ENCODE data around the gene HSPB8. TPM values are rescaled to one million over a fixed set of nuclear protein-coding genes. Genes with fewer than 3 reads are reported as not detected.

The HSPB8 gene
- polyA plus RNA-seq, 2 of the 4 experiments (the other 2 are of a cell fraction), result 7.8 to 9.6 TPM

DNA sequence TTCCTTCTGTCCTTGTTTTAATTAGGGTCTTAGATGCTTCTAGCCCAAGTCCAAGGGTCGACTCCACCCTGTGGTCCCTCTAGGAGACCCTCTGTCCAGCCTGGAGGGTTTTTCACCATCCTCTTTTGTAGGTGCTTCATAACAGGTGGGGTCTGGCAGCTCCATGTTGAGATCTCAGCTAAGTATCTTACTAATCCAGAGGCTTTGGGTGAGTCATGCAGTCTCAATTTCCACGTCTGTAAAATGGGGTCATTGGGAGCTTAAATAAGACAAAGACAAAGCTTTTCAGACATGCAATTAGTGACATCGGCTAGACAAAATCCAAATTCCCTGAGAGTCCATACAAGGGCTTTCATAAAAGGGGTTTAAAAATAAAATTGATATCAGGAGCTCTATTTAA lies 3.2 kb downstream of the HSPB8 start:
- no peak for FAIRE-seq
- Histone ChIP-seq H3K4me1 (peaks cover 38% of the 10 kb centered on the region), H3K4me2 (no peak overlapping the region), H3K9me3 (no peaks in the 10 kb centered on the region), H3K4me3 (no peak overlapping the region), H3K27ac (no peak overlapping the region)
- ATAC-seq, result no peak
- ChIA-PET CTCF (interaction anchor here (1.2 kb wide), 1 partner anchor 16 kb away, joined by 3 read pairs; no protein-coding TSS in a partner anchor), POLR2A (no interaction called here)
- no peak for DNase-seq (ENCODE audit: low read depth in 1 of 2, low spot score in 1 of 2)
- TF ChIP-seq RCOR1 (IDR thresholded peaks at IDR 0.05; ENCODE audit: low read depth, low read length) (no peak), PHF8 (IDR thresholded peaks at IDR 0.05; ENCODE audit: borderline replicate concordance, low read depth) (no peak), FOSL2 (IDR thresholded peaks at IDR 0.05) (no peak), FOSL2 (CRISPR knock-in tag; IDR thresholded peaks at IDR 0.05) (peak; percentile 57)
- WGBS (ENCODE audit: missing lambda C conversion rate), result 73% methylated on average over 3 of the region's 3 CpGs

DNA sequence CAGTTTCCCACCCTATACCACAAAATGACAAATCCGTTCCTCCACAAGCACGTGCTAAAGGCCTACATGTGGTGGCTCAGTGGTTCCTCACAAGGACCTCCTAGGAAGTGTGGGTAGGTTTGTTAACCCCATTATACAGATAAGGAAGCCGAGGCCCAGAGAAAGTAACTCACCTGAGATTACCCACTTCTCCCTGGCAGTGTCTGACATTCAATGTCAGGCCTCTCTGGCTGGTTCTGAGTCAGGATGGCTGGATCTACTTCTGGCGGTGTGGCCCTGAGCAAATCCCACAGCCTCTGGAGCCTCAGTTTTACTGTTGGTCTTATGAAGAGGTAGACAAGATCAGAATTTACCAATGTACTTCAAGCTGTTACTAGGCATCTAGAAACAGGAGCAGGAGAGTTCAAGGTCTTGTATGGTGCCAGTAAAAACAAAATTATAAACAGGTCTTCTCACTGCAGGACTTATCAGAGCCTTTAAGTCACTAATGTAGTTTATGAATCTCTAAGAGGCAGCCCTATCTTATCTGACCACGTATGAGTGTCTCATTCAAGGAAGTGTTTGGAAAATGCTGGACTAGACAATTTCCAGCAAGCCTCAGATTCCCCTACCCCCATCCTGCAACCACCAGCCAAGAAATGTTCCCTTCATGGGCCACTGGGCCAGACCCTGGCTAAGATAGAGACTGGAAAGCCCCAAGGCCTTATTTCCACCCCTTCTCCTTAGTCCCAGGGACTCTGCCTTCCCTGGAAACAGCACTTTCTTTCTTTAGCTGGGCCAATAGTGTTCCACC lies 4.2 kb downstream of the HSPB8 start:
- 81% methylated on average over 5 of the region's 5 CpGs for WGBS (ENCODE audit: missing lambda C conversion rate)

DNA sequence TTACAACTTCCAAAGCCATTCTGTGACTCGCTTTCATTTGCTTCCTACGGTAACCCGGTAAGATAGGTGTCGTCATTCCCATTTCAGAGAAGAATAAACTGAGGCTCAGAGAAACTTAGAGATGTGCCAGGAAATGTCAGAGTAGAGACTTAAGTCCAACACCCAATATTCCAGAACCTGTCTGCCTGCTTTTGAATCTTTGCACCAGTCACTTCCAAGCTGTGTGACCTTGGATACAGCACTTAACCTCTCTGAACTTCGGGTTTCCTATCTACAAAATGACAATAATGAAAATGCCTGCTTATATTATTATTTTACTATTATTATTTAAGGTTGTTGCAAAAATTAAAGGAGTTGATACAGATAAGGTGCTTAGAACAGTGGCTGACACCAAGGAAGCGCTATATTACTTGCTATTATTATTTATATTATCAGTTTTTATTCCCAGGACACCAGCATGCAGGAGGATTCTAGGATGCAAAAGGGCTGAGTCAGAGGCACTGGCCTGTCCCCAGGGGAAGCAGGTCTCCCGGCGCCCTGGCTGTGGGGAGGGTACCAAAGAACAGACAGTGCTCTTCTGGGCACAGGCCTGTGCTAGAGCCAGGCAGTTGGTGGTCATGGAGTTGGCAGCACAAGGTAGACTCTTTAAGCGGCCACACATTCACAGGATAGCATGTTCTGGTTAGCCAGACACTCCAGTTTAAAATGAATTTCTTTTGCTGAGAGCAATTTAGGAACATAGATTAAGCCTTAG lies 5.4 kb downstream of the HSPB8 start:
- no peak for ATAC-seq
- POLR2A ChIA-PET, result no interaction called here
- DNase-seq (ENCODE audit: low read depth in 1 of 2, low spot score in 1 of 2), result no peak
- CTCF ChIA-PET, result interaction anchor here (1.1 to 1.4 kb wide), 2 partner anchors 11 to 143 kb away, joined by 3 to 4 read pairs; no protein-coding TSS in a partner anchor
- no peak overlapping the region for H3K4me3 ChIP-seq
- no peak for FAIRE-seq
- H3K9me3 ChIP-seq, result no peaks in the 10 kb centered on the region
- no peak for TF ChIP-seq RFX5 (IDR thresholded peaks at IDR 0.05)
- TF ChIP-seq FOSB (CRISPR knock-in tag; IDR thresholded peaks at IDR 0.05), result no peak
- TF ChIP-seq ZFP36 (IDR thresholded peaks at IDR 0.05; ENCODE audit: borderline replicate concordance, partially characterized antibody), result peak; percentile 44
- no peak for TF ChIP-seq ZNF302 (CRISPR knock-in tag; IDR thresholded peaks at IDR 0.05)
- TF ChIP-seq NFE2L2 (conservative IDR thresholded peaks at IDR 0.05; ENCODE audit: low read length), result no peak
- H3K4me2 ChIP-seq, result no peak overlapping the region
- H3K27ac ChIP-seq, result no peak overlapping the region
- 74% methylated on average over 9 of the region's 9 CpGs for WGBS (ENCODE audit: missing lambda C conversion rate)
- peaks cover 29% of the 10 kb centered on the region for H3K4me1 ChIP-seq

More for the DNA sequence above, 4.2 kb downstream of the HSPB8 start:
- DNase-seq (ENCODE audit: low read depth in 1 of 2, low spot score in 1 of 2) (peak in 1 of 2 experiments; percentile 28), FAIRE-seq (no peak), ATAC-seq (no peak)
- peaks cover 36% of the 10 kb centered on the region for H3K4me1 ChIP-seq
- H3K4me3 ChIP-seq, result no peak overlapping the region
- H3K4me2 ChIP-seq, result no peak overlapping the region
- CTCF ChIA-PET, result no interaction called here
- peak overlapping the region in 1 of 2 experiments; percentile 17; a peak in 2 of 6 replicates for H3K27ac ChIP-seq
- TF ChIP-seq ESRRA (IDR thresholded peaks at IDR 0.05; ENCODE audit: borderline replicate concordance, low read length) (no peak), KDM1A (IDR thresholded peaks at IDR 0.05; ENCODE audit: low read depth) (peak; percentile 56; the same call in 1 of the 2 replicates), MAFK (IDR thresholded peaks at IDR 0.05; ENCODE audit: partially characterized antibody) (peak; percentile 43), EHF (CRISPR knock-in tag; IDR thresholded peaks at IDR 0.05) (no peak), FOXS1 (CRISPR knock-in tag; IDR thresholded peaks at IDR 0.05) (no peak), TP53 (CRISPR knock-in tag; IDR thresholded peaks at IDR 0.05) (no peak), HEYL (CRISPR knock-in tag; IDR thresholded peaks at IDR 0.05) (no peak), SMC3 (IDR thresholded peaks at IDR 0.05) (no peak)
- TF ChIP-seq, protein P1, sequence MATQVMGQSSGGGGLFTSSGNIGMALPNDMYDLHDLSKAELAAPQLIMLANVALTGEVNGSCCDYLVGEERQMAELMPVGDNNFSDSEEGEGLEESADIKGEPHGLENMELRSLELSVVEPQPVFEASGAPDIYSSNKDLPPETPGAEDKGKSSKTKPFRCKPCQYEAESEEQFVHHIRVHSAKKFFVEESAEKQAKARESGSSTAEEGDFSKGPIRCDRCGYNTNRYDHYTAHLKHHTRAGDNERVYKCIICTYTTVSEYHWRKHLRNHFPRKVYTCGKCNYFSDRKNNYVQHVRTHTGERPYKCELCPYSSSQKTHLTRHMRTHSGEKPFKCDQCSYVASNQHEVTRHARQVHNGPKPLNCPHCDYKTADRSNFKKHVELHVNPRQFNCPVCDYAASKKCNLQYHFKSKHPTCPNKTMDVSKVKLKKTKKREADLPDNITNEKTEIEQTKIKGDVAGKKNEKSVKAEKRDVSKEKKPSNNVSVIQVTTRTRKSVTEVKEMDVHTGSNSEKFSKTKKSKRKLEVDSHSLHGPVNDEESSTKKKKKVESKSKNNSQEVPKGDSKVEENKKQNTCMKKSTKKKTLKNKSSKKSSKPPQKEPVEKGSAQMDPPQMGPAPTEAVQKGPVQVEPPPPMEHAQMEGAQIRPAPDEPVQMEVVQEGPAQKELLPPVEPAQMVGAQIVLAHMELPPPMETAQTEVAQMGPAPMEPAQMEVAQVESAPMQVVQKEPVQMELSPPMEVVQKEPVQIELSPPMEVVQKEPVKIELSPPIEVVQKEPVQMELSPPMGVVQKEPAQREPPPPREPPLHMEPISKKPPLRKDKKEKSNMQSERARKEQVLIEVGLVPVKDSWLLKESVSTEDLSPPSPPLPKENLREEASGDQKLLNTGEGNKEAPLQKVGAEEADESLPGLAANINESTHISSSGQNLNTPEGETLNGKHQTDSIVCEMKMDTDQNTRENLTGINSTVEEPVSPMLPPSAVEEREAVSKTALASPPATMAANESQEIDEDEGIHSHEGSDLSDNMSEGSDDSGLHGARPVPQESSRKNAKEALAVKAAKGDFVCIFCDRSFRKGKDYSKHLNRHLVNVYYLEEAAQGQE (IDR thresholded peaks at IDR 0.05), result no peak
- TF ChIP-seq, protein P2, sequence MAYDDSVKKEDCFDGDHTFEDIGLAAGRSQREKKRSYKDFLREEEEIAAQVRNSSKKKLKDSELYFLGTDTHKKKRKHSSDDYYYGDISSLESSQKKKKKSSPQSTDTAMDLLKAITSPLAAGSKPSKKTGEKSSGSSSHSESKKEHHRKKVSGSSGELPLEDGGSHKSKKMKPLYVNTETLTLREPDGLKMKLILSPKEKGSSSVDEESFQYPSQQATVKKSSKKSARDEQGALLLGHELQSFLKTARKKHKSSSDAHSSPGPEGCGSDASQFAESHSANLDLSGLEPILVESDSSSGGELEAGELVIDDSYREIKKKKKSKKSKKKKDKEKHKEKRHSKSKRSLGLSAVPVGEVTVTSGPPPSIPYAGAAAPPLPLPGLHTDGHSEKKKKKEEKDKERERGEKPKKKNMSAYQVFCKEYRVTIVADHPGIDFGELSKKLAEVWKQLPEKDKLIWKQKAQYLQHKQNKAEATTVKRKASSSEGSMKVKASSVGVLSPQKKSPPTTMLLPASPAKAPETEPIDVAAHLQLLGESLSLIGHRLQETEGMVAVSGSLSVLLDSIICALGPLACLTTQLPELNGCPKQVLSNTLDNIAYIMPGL (CRISPR knock-in tag; IDR thresholded peaks at IDR 0.05; ENCODE audit: borderline replicate concordance), result no peak
- no peaks in the 10 kb centered on the region for H3K9me3 ChIP-seq
- POLR2A ChIA-PET, result no interaction called here

Data from A549 (cell line).